HG02610 (cell line): ENCODE data around the gene DERA.
"Not testable (repeated sequence)": the region's sequence is repeated elsewhere in the genome, so short reads cannot be mapped to it uniquely, and the experiment has no call there.

ENCODE experiments used
- ATAC-seq: cut with Tn5 transposase; IDR thresholded peaks from one replicate; pipeline ENCODE4 v1.9.1; 2021; ENCODE audit warnings: mild to moderate bottlenecking, moderate library complexity; ENCODE audit not compliant: unreplicated experiment

DERA gene

GRCh38 chr12:15997910-15998309 is 86.8 kb downstream of the DERA start:
- ATAC-seq, result no peak

- no peak for ATAC-seq
These were observed 91.7 kb downstream of the DERA start for GRCh38 chr12:16002880-16003279.

GRCh38 chr12:16003460-16003859 is 92.3 kb downstream of the DERA start:
- no peak for ATAC-seq

- no peak for ATAC-seq
These were observed 95.6 kb downstream of the DERA start for GRCh38 chr12:16006752-16007151.

GRCh38 chr12:16008421-16008824 is 97.3 kb downstream of the DERA start:
- no peak for ATAC-seq

- ATAC-seq, result no peak
These were observed 101.0 kb downstream of the DERA start for GRCh38 chr12:16012117-16012516.

GRCh38 chr12:16013722-16014121 is 102.6 kb downstream of the DERA start:
- not testable (repeated sequence) for ATAC-seq

GRCh38 chr12:16014394-16014793 is 103.3 kb downstream of the DERA start:
- not testable (repeated sequence) for ATAC-seq

GRCh38 chr12:16016748-16017147 is 105.6 kb downstream of the DERA start:
- no peak for ATAC-seq

GRCh38 chr12:16018306-16018705 is 107.2 kb downstream of the DERA start:
- ATAC-seq, result no peak

GRCh38 chr12:16019136-16019535 is 108.0 kb downstream of the DERA start:
- ATAC-seq, result no peak

- no peak for ATAC-seq
These were observed 108.9 kb downstream of the DERA start for GRCh38 chr12:16020031-16020430.

GRCh38 chr12:16021026-16021425 is 109.9 kb downstream of the DERA start:
- ATAC-seq, result no peak

- ATAC-seq, result no peak
These were observed 110.5 kb downstream of the DERA start for GRCh38 chr12:16021676-16022075.

GRCh38 chr12:16027002-16027401 is 115.9 kb downstream of the DERA start:
- ATAC-seq, result no peak

- no peak for ATAC-seq
These were observed 119.6 kb downstream of the DERA start for GRCh38 chr12:16030744-16031143.

- ATAC-seq, result no peak
These were observed 123.1 kb downstream of the DERA start for GRCh38 chr12:16034136-16034817.

- ATAC-seq, result no peak
These were observed 124.9 kb downstream of the DERA start for GRCh38 chr12:16036073-16036472.

- ATAC-seq, result no peak
These were observed 126.4 kb downstream of the DERA start for GRCh38 chr12:16037533-16037932.

GRCh38 chr12:16043480-16043879 is 132.3 kb downstream of the DERA start:
- ATAC-seq, result no peak

- ATAC-seq, result no peak
These were observed 135.1 kb downstream of the DERA start for GRCh38 chr12:16046266-16046665.

- no peak for ATAC-seq
These were observed 137.4 kb downstream of the DERA start for GRCh38 chr12:16048511-16048910.

GRCh38 chr12:16056910-16057309 is 145.8 kb downstream of the DERA start:
- no peak for ATAC-seq
